ENCODE measurements around the gene LNX1. TPM values are rescaled to one million over a fixed set of nuclear protein-coding genes. Genes with fewer than 3 reads are reported as not detected.

LNX1 gene
- total and polyA plus RNA-seq, 2 of the 8 experiments (the other 6 are each of a cell fraction or from before 2014, with no cell fraction given) = 2.7 to 3.8 TPM

DNA sequence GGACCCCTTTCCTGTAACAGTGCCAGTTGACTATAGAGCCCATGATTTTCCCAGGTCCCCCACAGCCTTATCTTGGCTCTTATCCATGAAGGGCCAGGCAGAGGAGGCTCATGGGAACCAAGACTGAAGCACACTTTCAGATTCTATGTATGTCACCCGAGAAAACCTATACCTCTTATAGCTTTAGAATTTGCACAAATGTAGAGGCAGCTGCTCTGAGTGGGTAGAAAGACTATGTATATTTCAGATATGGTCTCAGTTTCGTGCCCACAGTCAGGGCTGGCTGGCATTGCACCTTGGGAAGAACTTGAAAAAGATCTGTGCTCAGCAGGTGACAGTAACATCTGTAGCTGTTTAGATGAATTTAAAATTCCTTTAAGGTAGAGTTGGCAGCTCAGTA lies 8.3 kb upstream of the LNX1 start:
- Histone ChIP-seq H4K8ac (ENCODE audit: extremely low read depth, insufficient read depth, low read length) (no peak overlapping the region), H3K9ac (replicated peaks in 1 of 4; ENCODE audit: extremely low read depth in 1 of 4, low read depth in 3 of 4, low read length in 3 of 4) (no peak overlapping the region), H2BK120ac (replicated peaks; ENCODE audit: low read depth, low read length) (no peak overlapping the region), H3K23ac (ENCODE audit: insufficient read length) (no peak overlapping the region), H3K14ac (ENCODE audit: insufficient read length) (no peak overlapping the region), H3K23me2 (ENCODE audit: low read depth, low read length) (no peaks in the 10 kb centered on the region), H3K56ac (replicated peaks; ENCODE audit: insufficient read length, low read depth, low read length) (no peak overlapping the region), H2AFZ (ENCODE audit: low read length) (no peak overlapping the region), H3K79me1 (ENCODE audit: low read depth, low read length) (no peaks in the 10 kb centered on the region), H2BK5ac (ENCODE audit: low read depth, low read length) (no peak overlapping the region), H3K36me3 (ENCODE audit: control insufficient read depth in 2 of 4, insufficient read depth in 4 of 4, low read length in 3 of 4) (no peaks in the 10 kb centered on the region), H4K5ac (ENCODE audit: insufficient read length, low read depth, low read length) (no peak overlapping the region), H4K20me1 (replicated peaks in 1 of 2; ENCODE audit: control insufficient read depth in 1 of 2, insufficient read depth in 2 of 2, low read length in 2 of 2) (no peaks in the 10 kb centered on the region), H2BK20ac (ENCODE audit: low read length) (no peak overlapping the region), H3K18ac (ENCODE audit: extremely low read depth, low read length) (no peak overlapping the region), H4K91ac (replicated peaks; ENCODE audit: insufficient read length, low read length) (no peak overlapping the region), H2BK12ac (ENCODE audit: low read depth, low read length) (no peak overlapping the region), H3K4me3 (ENCODE audit: extremely low read depth in 1 of 4, insufficient read depth in 2 of 4, low read depth in 3 of 4, low read length in 4 of 4) (no peak overlapping the region), H3K4me1 (replicated peaks in 1 of 4; ENCODE audit: control insufficient read depth in 3 of 4, insufficient read depth in 4 of 4, low read length in 3 of 4) (peaks cover 0 to 8% (median 4%) of the 10 kb centered on the region in 4 experiments; a peak in 5 of 7 replicates), H3K27ac (ENCODE audit: low read depth, low read length) (no peak overlapping the region; the same call in 1 of the 2 replicates), H2BK15ac (ENCODE audit: low read length) (no peak overlapping the region), H3K9me3 (ENCODE audit: insufficient read depth in 2 of 2, low read depth in 1 of 2, low read length in 1 of 2) (no peaks in the 10 kb centered on the region), H3K4ac (replicated peaks; ENCODE audit: insufficient read length, low read depth, low read length) (no peak overlapping the region), H3K4me2 (ENCODE audit: insufficient read depth in 1 of 2, low read depth in 2 of 2, low read length in 2 of 2) (no peak overlapping the region), H3K27me3 (replicated peaks in 1 of 4; ENCODE audit: control insufficient read depth in 3 of 4, extremely low read depth in 1 of 4, insufficient read depth in 3 of 4, low read length in 3 of 4) (no peaks in the 10 kb centered on the region), H3K79me2 (ENCODE audit: control insufficient read depth in 1 of 2, insufficient read depth in 2 of 2, low read length in 2 of 2) (no peaks in the 10 kb centered on the region), H2AK5ac (ENCODE audit: low read depth, low read length) (no peak overlapping the region; the same call in 1 of the 2 replicates)
- no peak for FAIRE-seq
- ChIA-PET CTCF (ENCODE audit: partially characterized antibody) (interaction anchor here (1.5 kb wide), 1 partner anchor 9 kb away, joined by 4 read pairs; the partner anchor contains the start of gene LNX1), POLR2A (ENCODE audit: partially characterized antibody) (no interaction called here)
- TF ChIP-seq CBX8 (IDR thresholded peaks at IDR 0.05; ENCODE audit: borderline replicate concordance, low read depth, low read length) (no peak), KDM1A (IDR thresholded peaks at IDR 0.05; ENCODE audit: borderline replicate concordance, low read length) (no peak), TBP (IDR thresholded peaks at IDR 0.05; ENCODE audit: low read depth, low read length) (no peak), JUND (IDR thresholded peaks at IDR 0.05; ENCODE audit: low read length) (no peak), RBBP5 (IDR thresholded peaks at IDR 0.05; ENCODE audit: borderline replicate concordance, low read depth, low read length) (no peak), CTBP2 (IDR thresholded peaks at IDR 0.05; ENCODE audit: borderline replicate concordance, insufficient read depth, insufficient read length, low read length) (no peak), FOSL1 (IDR thresholded peaks at IDR 0.05; ENCODE audit: insufficient read depth, low read depth, low read length) (no peak), SP2 (IDR thresholded peaks at IDR 0.05; ENCODE audit: low read length) (no peak), YY1 (IDR thresholded peaks at IDR 0.05; ENCODE audit: low read depth, low read length) (no peak), HDAC6 (IDR thresholded peaks at IDR 0.05; ENCODE audit: low read depth, low read length) (no peak), CBX5 (IDR thresholded peaks at IDR 0.05; ENCODE audit: low read depth, low read length) (no peak), POLR2A (IDR thresholded peaks at IDR 0.05; ENCODE audit: control extremely low read depth in 1 of 2, low read depth in 2 of 2, low read length in 2 of 2) (no peak), BRCA1 (IDR thresholded peaks at IDR 0.05; ENCODE audit: low read depth, low read length) (no peak), ASH2L (IDR thresholded peaks at IDR 0.05; ENCODE audit: low read length) (no peak), EP300 (IDR thresholded peaks at IDR 0.05; ENCODE audit: borderline replicate concordance in 1 of 2, low read depth in 2 of 2, low read length in 2 of 2) (no peak)
- no peak for DNase-seq (ENCODE audit: low read depth in 1 of 2, low spot score in 2 of 2)
- WGBS, 2 experiments (ENCODE audit: extremely low coverage in 1 of 2, insufficient coverage in 1 of 2, insufficient read length in 1 of 2, insufficient replicate concordance in 2 of 2, low coverage in 1 of 2, low lambda C conversion rate in 2 of 2, missing lambda C conversion rate in 1 of 2) = 85% methylated on average over 2 of the region's 2 CpGs; no CpG with 5 or more reads in 1 of the 2 experiments

Data from H1 (cell line).